Activated CD8-positive, alpha-beta memory T cell treated with anti-CD3 and anti-CD28 coated beads for 1 hour (primary cell): ENCODE results near the gene SLC35F3.
"Not testable (repeated sequence)": the region's sequence is repeated elsewhere in the genome, so short reads cannot be mapped to it uniquely, and the experiment has no call there.

Source experiments
- DNase-seq, 2 donors: peaks; one replicate each; pipeline ENCODE4 v3.0.0-alpha.2; 2020; ENCODE audit warnings: low read depth in 1 of 2; ENCODE audit errors: extremely low read depth in 1 of 2

Gene SLC35F3

DNA sequence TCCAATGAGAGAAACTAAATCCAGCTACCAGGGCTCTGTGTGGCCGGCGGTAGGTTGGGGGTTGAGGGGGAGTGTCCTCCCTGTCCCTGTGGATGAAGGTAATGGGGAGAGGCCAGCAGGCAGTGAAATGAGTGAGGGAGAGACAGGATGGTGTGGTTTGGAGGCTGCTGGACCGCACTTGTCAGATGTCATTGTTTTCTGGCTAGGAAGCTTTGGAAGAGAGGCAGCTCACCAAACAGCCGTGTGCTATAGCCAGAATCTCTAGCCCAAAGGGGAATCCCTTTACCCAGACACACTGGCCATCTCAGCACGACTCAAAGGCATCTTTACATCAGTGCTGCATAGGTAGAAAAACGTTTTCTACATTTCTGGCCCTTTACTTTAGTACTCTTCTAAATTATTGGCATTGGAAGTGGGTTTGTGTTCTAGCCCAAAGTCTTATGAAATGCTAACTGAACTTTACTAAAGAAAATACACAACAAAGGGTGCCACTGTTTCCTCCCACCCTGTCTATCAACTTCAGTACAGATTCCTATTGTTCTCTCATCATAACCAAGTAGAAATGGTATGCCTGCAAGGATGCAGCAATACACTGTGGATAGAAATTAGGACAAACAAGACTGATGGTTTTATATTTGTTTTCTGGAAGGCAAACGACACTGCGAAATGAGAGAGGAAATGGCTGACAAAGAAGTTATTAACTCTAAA is 372.8 kb downstream of the SLC35F3 start:
- DNase-seq: no peak

GRCh38 chr1:234279021-234279420 is 374.5 kb downstream of the SLC35F3 start:
- no peak for DNase-seq

DNA sequence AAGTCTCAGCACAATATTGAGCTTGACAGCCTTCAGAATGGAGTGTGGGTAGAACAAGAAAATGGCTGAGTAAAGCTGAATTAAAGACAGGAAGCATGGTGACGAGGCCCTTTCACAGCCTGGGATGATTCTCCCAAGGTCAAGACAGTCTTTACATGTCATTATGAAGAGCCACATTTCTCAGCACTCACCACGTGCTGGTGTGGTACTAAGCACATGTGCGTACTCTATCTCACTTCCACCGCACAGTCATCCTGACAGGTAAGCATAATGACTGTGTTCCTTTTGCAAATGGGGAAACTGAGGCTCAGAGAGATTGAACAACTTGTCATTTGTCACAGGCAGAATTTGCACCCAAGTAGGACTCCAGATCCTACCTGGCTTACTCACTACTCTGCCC is 376.0 kb downstream of the SLC35F3 start:
- DNase-seq: no peak

GRCh38 chr1:234281826-234282489 is 377.5 kb downstream of the SLC35F3 start:
- no peak for DNase-seq

GRCh38 chr1:234286206-234286605 is 381.7 kb downstream of the SLC35F3 start:
- DNase-seq: no peak

- no peak for DNase-seq
These were observed 384.5 kb downstream of the SLC35F3 start for GRCh38 chr1:234288946-234289345.

GRCh38 chr1:234289538-234290305 is 385.2 kb downstream of the SLC35F3 start:
- no peak for DNase-seq

- DNase-seq: no peak
These were observed 387.5 kb downstream of the SLC35F3 start for GRCh38 chr1:234292011-234292410.

DNA sequence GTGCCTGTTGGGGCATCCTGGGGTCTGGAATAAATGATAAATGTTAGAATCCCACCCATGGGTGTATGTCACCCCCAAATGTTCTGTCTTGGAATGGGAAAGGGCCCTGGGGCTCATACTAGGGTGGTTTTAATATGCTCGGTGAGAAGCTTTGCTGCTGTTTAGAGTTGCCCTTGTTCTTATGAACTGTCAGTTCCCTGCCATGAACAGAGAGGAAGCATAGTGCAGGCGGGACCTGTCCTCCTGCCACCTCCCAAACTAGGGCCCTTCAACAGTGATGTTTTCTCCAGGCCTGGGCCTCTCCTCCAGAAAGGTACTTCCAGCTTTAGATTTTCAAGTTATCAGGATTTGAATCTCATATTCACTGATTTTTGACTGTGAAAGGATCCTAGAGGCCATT is 388.1 kb downstream of the SLC35F3 start:
- DNase-seq: no peak

DNA sequence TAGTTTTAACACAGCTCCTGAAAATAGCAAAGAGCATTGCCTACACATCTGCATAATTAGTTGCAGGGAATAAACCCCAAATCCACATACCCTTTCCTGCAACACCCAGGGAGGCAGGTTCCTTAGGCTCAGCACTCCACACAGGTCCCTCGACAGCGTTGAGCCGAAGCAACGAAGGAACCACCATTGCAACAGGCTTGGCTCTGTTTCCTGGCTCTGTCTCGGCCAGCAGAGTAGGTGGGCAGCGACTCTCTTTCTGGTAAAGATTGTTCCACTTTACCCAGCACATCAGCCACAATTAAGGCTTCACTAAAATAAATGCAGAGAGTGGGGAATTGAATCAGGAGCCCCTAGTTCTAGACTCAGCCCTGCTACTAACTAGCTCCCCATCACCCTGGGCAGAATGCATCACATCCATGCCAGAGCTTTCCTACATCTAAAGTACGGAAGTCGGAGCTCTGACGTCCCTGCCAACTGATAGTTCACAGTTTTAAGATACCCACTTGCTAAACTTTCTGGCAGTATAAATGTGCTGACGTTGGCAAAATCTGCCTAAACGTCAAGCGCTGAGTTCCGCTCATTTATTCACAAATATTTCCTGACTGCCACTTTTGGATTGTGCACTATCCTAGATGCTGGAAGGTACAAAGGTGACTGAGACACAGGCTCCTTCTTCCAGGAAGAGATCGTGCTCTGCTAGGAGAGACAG is 389.8 kb downstream of the SLC35F3 start:
- no peak for DNase-seq

GRCh38 chr1:234295068-234295467 is 390.6 kb downstream of the SLC35F3 start:
- DNase-seq: no peak

GRCh38 chr1:234295626-234296025 is 391.1 kb downstream of the SLC35F3 start:
- DNase-seq: no peak

- DNase-seq: no peak
These were observed 392.0 kb downstream of the SLC35F3 start for GRCh38 chr1:234296496-234296895.

GRCh38 chr1:234297668-234298067 is 393.2 kb downstream of the SLC35F3 start:
- DNase-seq: no peak

DNA sequence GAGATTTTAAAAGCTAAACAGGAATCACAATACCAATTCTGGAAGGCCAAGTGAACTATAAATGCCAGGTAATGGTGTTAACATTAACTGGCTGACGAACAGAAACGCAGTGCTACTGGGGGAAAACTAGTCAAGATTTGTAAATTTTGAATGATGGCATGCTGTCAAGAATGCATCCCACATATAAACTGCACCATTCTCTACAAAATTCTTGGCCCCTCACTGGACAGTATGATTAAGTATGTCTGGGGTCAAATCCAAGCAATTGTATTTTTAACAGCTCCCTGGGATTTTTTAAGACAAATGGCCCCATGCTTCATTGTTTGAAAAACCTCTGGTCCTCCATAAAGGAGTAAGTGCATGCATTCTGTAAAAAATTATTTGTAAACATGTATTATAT is 395.6 kb downstream of the SLC35F3 start:
- no peak for DNase-seq

DNA sequence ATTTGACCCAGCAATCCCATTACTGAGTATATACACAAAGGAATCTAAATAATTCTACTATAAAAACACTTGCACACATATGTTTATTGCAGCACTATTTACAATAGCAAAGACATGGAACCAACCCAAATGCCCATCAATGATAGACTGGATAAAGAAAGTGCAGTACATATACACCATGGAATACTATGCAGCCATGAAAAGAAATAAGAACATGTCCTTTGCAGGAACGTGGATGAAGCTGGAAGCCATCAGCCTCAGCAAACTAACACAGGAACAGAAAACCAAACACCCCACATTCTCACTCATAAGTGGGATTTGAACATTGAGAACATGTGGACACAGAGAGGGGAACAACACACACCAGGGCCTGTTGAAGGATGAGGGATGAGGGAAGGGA is 397.2 kb downstream of the SLC35F3 start:
- not testable (repeated sequence) for DNase-seq

- DNase-seq: no peak
These were observed 398.0 kb downstream of the SLC35F3 start for GRCh38 chr1:234302354-234302962.

DNA sequence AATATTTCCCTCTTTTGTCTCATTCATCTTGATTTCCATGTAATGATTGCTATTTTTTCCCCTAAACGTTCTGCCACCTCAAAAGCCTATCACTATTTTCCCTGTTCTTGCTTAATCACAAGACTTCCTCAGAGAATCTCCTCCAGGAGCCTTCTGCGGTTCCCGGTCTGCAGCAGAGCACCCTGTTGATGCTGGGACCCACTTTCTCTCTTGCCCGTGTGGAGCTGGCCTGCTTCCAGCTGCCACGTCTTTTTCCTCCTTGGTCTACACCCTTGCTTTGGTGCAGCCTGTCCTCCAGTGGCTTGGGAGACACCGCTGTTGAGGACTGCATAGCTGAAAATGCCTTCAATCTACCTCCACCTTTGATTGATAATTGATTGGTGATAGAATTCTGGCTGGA is 398.8 kb downstream of the SLC35F3 start:
- DNase-seq: no peak

GRCh38 chr1:234307726-234308125 is 403.2 kb downstream of the SLC35F3 start:
- no peak for DNase-seq

- no peak for DNase-seq
These were observed 404.7 kb downstream of the SLC35F3 start for GRCh38 chr1:234309243-234309597.
